OCI-LY1 (cell line): Measurements from ENCODE around the gene TOP3B.

Source experiments
- H2AFZ ChIP-seq: fragments of 200-600 bp; sonication (generic), shearing (Covaris generic); 2 replicates; pipeline ENCODE4 v1.6.0; 2014; ENCODE audit warnings: antibody characterized with exemption, mild to moderate bottlenecking, low read length
- H3F3A ChIP-seq: fragments of 200-600 bp; sonication (generic), shearing (Covaris generic); 2 replicates; pipeline ENCODE4 v1.6.0; 2014; ENCODE audit warnings: mild to moderate bottlenecking, antibody characterized with exemption, low read length, moderate library complexity; ENCODE audit not compliant: insufficient read depth
- H3K27ac ChIP-seq: fragments of 200-600 bp; sonication (generic); 2 replicates; pipeline ENCODE4 v1.5.1; 2014; ENCODE audit warnings: low read length, mixed run types, mild to moderate bottlenecking, low read depth; ENCODE audit not compliant: poor library complexity, severe bottlenecking
- H3K27me3 ChIP-seq: fragments of 200-600 bp; sonication (generic); 2 replicates; pipeline ENCODE4 v1.6.0; 2014; ENCODE audit warnings: antibody characterized with exemption, mild to moderate bottlenecking, low read length, moderate library complexity; ENCODE audit not compliant: insufficient read depth
- H3K36me3 ChIP-seq: fragments of 200-600 bp; sonication (generic); 2 replicates; pipeline ENCODE4 v1.6.1; 2014; ENCODE audit warnings: mild to moderate bottlenecking, antibody characterized with exemption, low read length, moderate library complexity, mixed read lengths; ENCODE audit not compliant: insufficient read depth
- H3K4me1 ChIP-seq: fragments of 200-600 bp; sonication (generic); 2 replicates; pipeline ENCODE4 v1.5.1; 2014; ENCODE audit warnings: mild to moderate bottlenecking, low read length, moderate library complexity; ENCODE audit not compliant: insufficient read depth, severe bottlenecking
- H3K4me2 ChIP-seq: fragments of 200-600 bp; sonication (generic), shearing (Covaris generic); 2 replicates; pipeline ENCODE4 v1.6.1; 2014; ENCODE audit warnings: low read length
- H3K4me3 ChIP-seq: fragments of 200-600 bp; sonication (generic); 2 replicates; pipeline ENCODE4 v1.5.1; 2014; ENCODE audit warnings: low read length, low read depth, mild to moderate bottlenecking, mixed read lengths; ENCODE audit not compliant: poor library complexity, severe bottlenecking
- H3K79me2 ChIP-seq: fragments of 200-600 bp; shearing (Covaris generic); 2 replicates; pipeline ENCODE4 v1.6.1; 2016; ENCODE audit warnings: mixed run types, low read length, mixed read lengths; ENCODE audit not compliant: insufficient read depth
- H3K9ac ChIP-seq: fragments of 200-600 bp; sonication (generic), shearing (Covaris generic); 2 replicates; pipeline ENCODE4 v1.6.1; 2014; ENCODE audit warnings: mild to moderate bottlenecking, low read length, mixed read lengths
- H3K9me2 ChIP-seq: fragments of 200-600 bp; sonication (generic), shearing (Covaris generic); 2 replicates; pipeline ENCODE4 v1.6.1; 2014; ENCODE audit warnings: low read depth, mild to moderate bottlenecking, low read length, mixed read lengths
- H3K9me3 ChIP-seq: fragments of 200-600 bp; shearing (Covaris generic); 2 replicates; pipeline ENCODE4 v1.6.1; 2014; ENCODE audit warnings: low read length, mixed read lengths
- H4K20me1 ChIP-seq: fragments of 200-600 bp; sonication (generic), shearing (Covaris generic); 2 replicates; pipeline ENCODE4 v1.6.0; 2016; ENCODE audit warnings: mild to moderate bottlenecking, low read length; ENCODE audit not compliant: insufficient read depth
- CTCF ChIP-seq: fragments of 200-600 bp; sonication (generic), shearing (Covaris generic); IDR thresholded peaks from 2 replicates; pipeline ENCODE4 v1.5.1; 2017; ENCODE audit warnings: mild to moderate bottlenecking, antibody characterized with exemption, low read length, moderate library complexity, mixed read lengths
- EZH2 ChIP-seq: fragments of 200-600 bp; sonication (generic), shearing (Covaris generic); IDR thresholded peaks from 2 replicates; pipeline ENCODE4 v1.8.0; 2017; ENCODE audit warnings: borderline replicate concordance, mixed run types, mild to moderate bottlenecking, antibody characterized with exemption, low read length, moderate library complexity, mixed read lengths

TOP3B gene

DNA sequence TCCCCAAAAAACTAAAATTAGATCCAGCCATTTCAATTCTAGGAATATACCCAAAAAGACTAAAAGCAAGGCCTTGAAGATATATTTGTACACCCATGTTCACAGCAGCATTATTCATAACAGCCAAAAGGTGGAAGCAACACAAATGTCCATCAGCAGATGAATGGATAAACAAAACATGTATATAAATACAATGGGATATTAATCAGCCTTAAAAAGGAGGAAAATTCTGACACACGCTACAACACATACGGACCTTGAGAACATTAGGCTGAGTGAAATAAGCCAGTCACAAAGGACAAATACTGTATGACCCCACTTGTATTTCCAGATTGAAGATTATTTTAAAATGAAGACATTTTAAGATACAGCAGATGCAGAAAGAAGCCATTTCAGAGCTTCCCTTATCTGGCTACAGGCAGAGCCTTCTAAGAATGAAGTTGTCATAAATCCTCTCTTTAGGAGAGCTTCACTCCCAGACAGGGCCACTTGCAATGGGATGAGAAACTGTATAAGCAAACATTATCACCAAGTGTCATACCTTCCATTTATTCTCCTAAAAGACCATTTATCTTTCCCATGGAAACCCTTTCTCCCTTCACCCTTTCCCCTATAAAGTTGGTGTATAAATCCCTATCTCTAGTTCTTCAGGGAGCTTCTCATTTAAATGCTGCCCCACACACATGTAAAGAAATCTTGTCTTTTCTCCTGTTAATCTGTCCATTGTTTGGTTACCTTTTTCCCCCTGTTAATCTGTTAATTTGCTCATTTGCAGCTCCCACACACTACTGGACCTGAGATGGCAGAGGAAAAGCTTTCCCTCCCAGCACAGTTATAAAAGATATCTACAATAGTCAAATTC, 19.3 kb upstream of the TOP3B start:
- Histone ChIP-seq H3K4me1 (no peaks in the 10 kb centered on the region), H3K79me2 (no peaks in the 10 kb centered on the region), H2AFZ (no peak overlapping the region), H3K4me2 (no peak overlapping the region), H3F3A (no peaks in the 10 kb centered on the region), H3K27ac (no peak overlapping the region), H4K20me1 (no peaks in the 10 kb centered on the region), H3K9me3 (no peaks in the 10 kb centered on the region), H3K9ac (no peak overlapping the region), H3K4me3 (no peak overlapping the region), H3K27me3 (no peaks in the 10 kb centered on the region), H3K36me3 (no peaks in the 10 kb centered on the region; the same call in 1 of the 2 replicates), H3K9me2 (no peaks in the 10 kb centered on the region)
- TF ChIP-seq EZH2, result no peak
- TF ChIP-seq CTCF, result no peak

DNA sequence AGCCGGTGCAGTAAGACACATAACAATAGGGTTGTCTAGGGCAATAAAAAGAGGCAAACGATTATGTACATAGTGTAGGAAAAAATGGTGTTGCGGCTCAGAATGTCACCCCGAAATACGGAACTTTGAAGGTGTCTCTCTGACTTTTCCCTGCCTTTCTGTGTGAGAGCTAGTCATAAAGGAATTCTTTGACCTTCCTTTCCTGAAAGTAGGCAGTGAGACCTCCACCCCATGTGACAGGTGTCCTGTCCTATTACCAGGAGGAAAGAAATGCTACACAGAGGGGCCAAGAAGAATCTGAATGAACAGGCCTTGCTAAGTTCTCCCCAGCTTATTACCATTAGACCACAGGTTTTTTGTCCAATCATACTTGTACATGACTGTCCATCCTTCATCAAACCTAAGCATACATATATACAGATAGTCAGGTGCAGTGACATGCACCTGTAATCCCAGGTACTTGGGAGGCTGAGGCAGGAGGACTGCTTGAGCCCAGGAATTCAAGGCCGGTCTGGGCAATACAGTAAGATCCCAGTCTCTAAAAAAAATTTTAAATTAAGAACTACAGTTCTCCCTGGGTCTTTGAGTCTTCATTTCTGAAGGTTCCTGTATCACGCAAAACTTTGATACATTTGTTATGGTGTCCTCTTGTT, 16.1 kb upstream of the TOP3B start:
- Histone ChIP-seq H3K79me2 (no peaks in the 10 kb centered on the region), H3K27ac (no peak overlapping the region), H3K27me3 (no peaks in the 10 kb centered on the region), H3K4me1 (no peaks in the 10 kb centered on the region), H3K36me3 (peaks cover 15% of the 10 kb centered on the region), H3K4me3 (no peak overlapping the region), H3K9me3 (no peaks in the 10 kb centered on the region), H2AFZ (no peak overlapping the region), H3K9me2 (no peaks in the 10 kb centered on the region), H3K9ac (no peak overlapping the region), H3K4me2 (no peak overlapping the region), H4K20me1 (no peaks in the 10 kb centered on the region), H3F3A (no peaks in the 10 kb centered on the region)
- TF ChIP-seq CTCF (no peak), EZH2 (no peak)

- H3K9me2 ChIP-seq, result no peaks in the 10 kb centered on the region
- H3K27me3 ChIP-seq, result no peaks in the 10 kb centered on the region
- TF ChIP-seq EZH2 (no peak), CTCF (no peak)
- no peaks in the 10 kb centered on the region for H3K9me3 ChIP-seq
- H2AFZ ChIP-seq, result no peak overlapping the region
- H3K79me2 ChIP-seq, result no peaks in the 10 kb centered on the region
- H3F3A ChIP-seq, result no peaks in the 10 kb centered on the region
- peaks cover 33% of the 10 kb centered on the region for H3K36me3 ChIP-seq
- no peak overlapping the region for H3K27ac ChIP-seq
- no peaks in the 10 kb centered on the region for H4K20me1 ChIP-seq
- no peak overlapping the region for H3K9ac ChIP-seq
- no peaks in the 10 kb centered on the region for H3K4me1 ChIP-seq
- no peak overlapping the region for H3K4me3 ChIP-seq
- no peak overlapping the region for H3K4me2 ChIP-seq
These were observed 13.7 kb upstream of the TOP3B start for GRCh38 chr22:21996175-21996720.
